HEK293 (cell line): ENCODE results near the gene RRP8.
A peak's percentile ranks its signal among the peaks of the same experiment; 100 is the strongest.

Source experiments
- CTCF ChIA-PET: fragments of 350-600 bp; formaldehyde crosslinking; extraction: SDS; loops from one replicate; lab custom pipeline; 2021; ENCODE audit warnings: antibody characterized with exemption; lab: Yijun Ruan, JAX
- POLR2A ChIA-PET: fragments of 300-600 bp; formaldehyde crosslinking; extraction: SDS; loops from one replicate; lab custom pipeline; 2020; ENCODE audit warnings: antibody characterized with exemption, inconsistent platforms; lab: Yijun Ruan, JAX
- H3K27ac ChIP-seq: fragments of 200-500 bp; sonication (Bioruptor generic); 2 replicates; pipeline ENCODE4 v1.5.1; 2014; ENCODE audit warnings: low read depth, low read length, control low read depth, inconsistent platforms; ENCODE audit errors: extremely low read depth
- H3K36me3 ChIP-seq, 2 experiments: fragments of 200-500 bp in 1 of 2; sonication (Bioruptor generic) in 1 of 2; 1 replicate in 1 of 2; 2 replicates in 1 of 2; pipeline ENCODE4 v1.5.1; 2014 to 2017; ENCODE audit warnings: inconsistent platforms in 2 of 2, low read length in 2 of 2; ENCODE audit not compliant: control insufficient read depth in 2 of 2, insufficient read depth in 1 of 2
- H3K4me1 ChIP-seq: fragments of 200-500 bp; sonication (Bioruptor generic); 2 replicates; pipeline ENCODE4 v1.5.1; 2014; ENCODE audit warnings: mild to moderate bottlenecking, low read length, inconsistent platforms; ENCODE audit not compliant: control insufficient read depth, insufficient read depth
- H3K4me3 ChIP-seq: 2 replicates; pipeline ENCODE4 v1.5.1; 2011; ENCODE audit warnings: low read depth, mild to moderate bottlenecking, control low read depth, low read length, moderate library complexity
- H3K9me3 ChIP-seq: fragments of 200-500 bp; sonication (Bioruptor generic); 2 replicates; pipeline ENCODE4 v1.5.1; 2014; ENCODE audit warnings: low read depth, low read length, inconsistent platforms; ENCODE audit not compliant: control insufficient read depth, insufficient read depth
- CTCF ChIP-seq: fragments of 450-650 bp; formaldehyde crosslinking; IDR thresholded peaks from 2 replicates; pipeline ENCODE4 v1.5.1; 2016; ENCODE audit warnings: missing biosample characterization, missing genetic modification characterization
- GLI2 ChIP-seq: fragments of 450-650 bp; formaldehyde crosslinking; IDR thresholded peaks from 2 replicates; pipeline ENCODE4; 2017; ENCODE audit warnings: missing biosample characterization, missing genetic modification characterization, low read depth, borderline replicate concordance
- HOXD13 ChIP-seq: sonication (generic); formaldehyde crosslinking; IDR thresholded peaks from 2 replicates; pipeline ENCODE4 v1.8.0; 2022; ENCODE audit warnings: missing genetic modification reagents, borderline replicate concordance
- SP7 ChIP-seq: fragments of 450-650 bp; formaldehyde crosslinking; IDR thresholded peaks from 2 replicates; pipeline ENCODE4 v1.5.1; 2016; ENCODE audit warnings: missing biosample characterization, missing genetic modification characterization
- YY2 ChIP-seq: fragments of 450-650 bp; formaldehyde crosslinking; IDR thresholded peaks from 2 replicates; pipeline ENCODE4 v1.5.1; 2016; ENCODE audit warnings: missing biosample characterization, missing genetic modification characterization
- ZBTB21 ChIP-seq: fragments of 450-650 bp; formaldehyde crosslinking; IDR thresholded peaks from 2 replicates; pipeline ENCODE4 v1.5.1; 2017; ENCODE audit warnings: missing biosample characterization, missing genetic modification characterization
- ZNF114 ChIP-seq: fragments of 450-650 bp; formaldehyde crosslinking; IDR thresholded peaks from 2 replicates; pipeline ENCODE4 v1.5.0; 2017; ENCODE audit warnings: missing biosample characterization, missing genetic modification characterization
- ZNF155 ChIP-seq: fragments of 450-650 bp; formaldehyde crosslinking; IDR thresholded peaks from 2 replicates; pipeline ENCODE4 v1.5.1; 2016; ENCODE audit warnings: missing biosample characterization, missing genetic modification characterization
- ZNF16 ChIP-seq: fragments of 450-650 bp; formaldehyde crosslinking; IDR thresholded peaks from 2 replicates; pipeline ENCODE4 v1.5.1; 2016; ENCODE audit warnings: low read depth, missing biosample characterization, missing genetic modification characterization
- ZNF174 ChIP-seq: fragments of 450-650 bp; formaldehyde crosslinking; IDR thresholded peaks from 2 replicates; pipeline ENCODE4 v1.5.0; 2017; ENCODE audit warnings: missing biosample characterization, mild to moderate bottlenecking, missing genetic modification characterization
- ZNF184 ChIP-seq: fragments of 450-650 bp; IDR thresholded peaks from 2 replicates; pipeline ENCODE4 v1.5.1; 2018; ENCODE audit warnings: missing biosample characterization, mild to moderate bottlenecking, missing genetic modification characterization
- ZNF19 ChIP-seq: fragments of 450-650 bp; formaldehyde crosslinking; IDR thresholded peaks from 2 replicates; pipeline ENCODE4; 2016; ENCODE audit warnings: missing biosample characterization, missing genetic modification characterization, low read depth
- ZNF214 ChIP-seq: fragments of 450-650 bp; formaldehyde crosslinking; IDR thresholded peaks from 2 replicates; pipeline ENCODE4 v1.5.1; 2017; ENCODE audit warnings: missing biosample characterization, mild to moderate bottlenecking, missing genetic modification characterization, borderline replicate concordance
- ZNF223 ChIP-seq: fragments of 450-650 bp; formaldehyde crosslinking; IDR thresholded peaks from 2 replicates; pipeline ENCODE4 v1.5.1; 2016; ENCODE audit warnings: missing biosample characterization, missing genetic modification characterization
- ZNF266 ChIP-seq: fragments of 450-650 bp; formaldehyde crosslinking; IDR thresholded peaks from 2 replicates; pipeline ENCODE4 v1.5.1; 2016; ENCODE audit warnings: missing biosample characterization, missing genetic modification characterization, low read depth
- ZNF341 ChIP-seq: fragments of 450-650 bp; formaldehyde crosslinking; IDR thresholded peaks from 2 replicates; pipeline ENCODE4; 2016; ENCODE audit warnings: low read depth, missing biosample characterization, missing genetic modification characterization
- ZNF37A ChIP-seq: fragments of 450-650 bp; IDR thresholded peaks from 2 replicates; pipeline ENCODE4 v1.5.1; 2018; ENCODE audit warnings: missing biosample characterization, missing genetic modification characterization
- ZNF394 ChIP-seq: fragments of 450-650 bp; formaldehyde crosslinking; IDR thresholded peaks from 2 replicates; pipeline ENCODE4 v1.5.1; 2016; ENCODE audit warnings: missing biosample characterization, missing genetic modification characterization, mild to moderate bottlenecking, moderate library complexity, borderline replicate concordance
- ZNF416 ChIP-seq: fragments of 450-650 bp; formaldehyde crosslinking; IDR thresholded peaks from 2 replicates; pipeline ENCODE4 v1.5.1; 2016; ENCODE audit warnings: missing biosample characterization, missing genetic modification characterization
- ZNF501 ChIP-seq: fragments of 450-650 bp; formaldehyde crosslinking; IDR thresholded peaks from 2 replicates; pipeline ENCODE4 v1.5.1; 2016; ENCODE audit warnings: missing biosample characterization, missing genetic modification characterization
- ZNF510 ChIP-seq: fragments of 450-650 bp; formaldehyde crosslinking; IDR thresholded peaks from 2 replicates; pipeline ENCODE4 v1.5.1; 2018; ENCODE audit warnings: mild to moderate bottlenecking, missing genetic modification characterization, missing biosample characterization; ENCODE audit not compliant: insufficient replicate concordance
- ZNF580 ChIP-seq: fragments of 450-650 bp; formaldehyde crosslinking; IDR thresholded peaks from 2 replicates; pipeline ENCODE4 v1.5.1; 2016; ENCODE audit warnings: missing biosample characterization, missing genetic modification characterization
- ZNF624 ChIP-seq: fragments of 450-650 bp; formaldehyde crosslinking; IDR thresholded peaks from 2 replicates; pipeline ENCODE4 v1.5.1; 2017; ENCODE audit warnings: missing biosample characterization, missing genetic modification characterization
- ZNF76 ChIP-seq: fragments of 450-650 bp; formaldehyde crosslinking; IDR thresholded peaks from 2 replicates; pipeline ENCODE4; 2016; ENCODE audit warnings: low read depth, missing biosample characterization, missing genetic modification characterization, borderline replicate concordance
- ZNF792 ChIP-seq: fragments of 450-650 bp; formaldehyde crosslinking; IDR thresholded peaks from 2 replicates; pipeline ENCODE4 v1.5.1; 2016; ENCODE audit warnings: missing biosample characterization, missing genetic modification characterization
- ZSCAN18 ChIP-seq: fragments of 450-650 bp; formaldehyde crosslinking; IDR thresholded peaks from 2 replicates; pipeline ENCODE4 v1.5.1; 2016; ENCODE audit warnings: missing biosample characterization, missing genetic modification characterization
- ZSCAN23 ChIP-seq: fragments of 450-650 bp; formaldehyde crosslinking; IDR thresholded peaks from 2 replicates; pipeline ENCODE4 v1.5.1; 2016; ENCODE audit warnings: missing biosample characterization, missing genetic modification characterization

RRP8 gene

GRCh38 chr11:6576471-6577373, 26.7 kb downstream of the RRP8 start (continued):
- TF ChIP-seq ZNF501 (tag by site-specific recombination) = no peak
- peak; percentile 81 for TF ChIP-seq ZNF341 (tag by site-specific recombination)

GRCh38 chr11:6574816-6575715, 28.4 kb downstream of the RRP8 start:
- H3K36me3 ChIP-seq = peaks cover 0 to 3% of the 10 kb centered on the region in 2 experiments; a peak in 1 of 3 replicates
- ChIA-PET CTCF (interaction anchor here (0.6 to 0.7 kb wide), 3 partner anchors 73 to 324 kb away, joined by 3 read pairs; no protein-coding TSS in a partner anchor), POLR2A (no interaction called here)
- no peaks in the 10 kb centered on the region for H3K9me3 ChIP-seq
- no peak overlapping the region for H3K4me3 ChIP-seq
- H3K4me1 ChIP-seq = no peaks in the 10 kb centered on the region
- H3K27ac ChIP-seq = no peak overlapping the region
- TF ChIP-seq ZNF155 (tag by site-specific recombination) (no peak), ZNF76 (no peak), ZNF37A (no peak), ZSCAN23 (tag by site-specific recombination) (no peak), ZNF266 (no peak), ZNF16 (tag by site-specific recombination) (no peak), ZNF394 (tag by site-specific recombination) (no peak), ZNF624 (tag by site-specific recombination) (no peak), ZNF223 (tag by site-specific recombination) (no peak), ZNF792 (tag by site-specific recombination) (no peak), ZNF416 (no peak), ZNF19 (no peak)
- TF ChIP-seq, all 188 proteins: peak for 0

GRCh38 chr11:6572215-6572614, 31.2 kb downstream of the RRP8 start:
- ChIA-PET POLR2A (no interaction called here), CTCF (no interaction called here)
- no peaks in the 10 kb centered on the region for H3K9me3 ChIP-seq
- H3K36me3 ChIP-seq = peaks cover 0 to 3% of the 10 kb centered on the region in 2 experiments; a peak in 1 of 3 replicates
- no peak overlapping the region for H3K27ac ChIP-seq
- H3K4me3 ChIP-seq = no peak overlapping the region
- TF ChIP-seq YY2 (tag by site-specific recombination) (no peak), GLI2 (tag by site-specific recombination) (no peak), HOXD13 (no peak), ZSCAN18 (tag by site-specific recombination) (no peak), ZNF174 (tag by site-specific recombination) (no peak), ZNF214 (tag by site-specific recombination) (no peak), ZNF510 (no peak), ZBTB21 (tag by site-specific recombination) (no peak), ZNF580 (no peak), ZNF114 (tag by site-specific recombination) (no peak), CTCF (no peak), SP7 (no peak), ZNF184 (tag by site-specific recombination) (no peak)
- no peaks in the 10 kb centered on the region for H3K4me1 ChIP-seq
